ENCODE data around the gene MECP2. TPM values are rescaled to one million over a fixed set of nuclear protein-coding genes. Genes with fewer than 3 reads are reported as not detected.

The MECP2 gene
- total RNA-seq, 1 donor from 2014 or later = 60.0 TPM

- H3K9me3 Mint-ChIP-seq (ENCODE audit: unreplicated experiment) = peaks cover 3% of the 10 kb centered on the region
These were observed 34.3 kb downstream of the MECP2 start for GRCh38 chrX:154063234-154063633.

DNA sequence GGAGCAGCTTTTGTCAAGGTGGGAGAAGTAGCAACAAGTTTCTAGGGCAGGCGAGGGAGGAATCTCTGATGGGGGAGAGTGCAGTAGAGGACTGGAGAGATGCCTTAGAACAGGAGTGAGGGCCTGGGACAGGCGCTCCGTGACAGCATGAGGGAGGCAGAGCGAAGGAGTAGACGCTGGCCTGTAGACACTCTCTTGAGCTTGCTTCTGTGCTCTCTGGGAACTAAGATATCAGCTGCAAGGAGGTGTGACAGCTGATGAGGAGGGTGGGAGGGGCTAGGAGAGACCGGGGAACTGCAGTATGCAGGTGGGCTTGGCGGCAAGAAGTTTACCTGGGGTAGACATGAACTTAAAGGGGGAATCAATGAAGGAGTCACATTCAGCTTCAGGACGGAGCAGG is 35.7 kb downstream of the MECP2 start:
- H3K36me3 Mint-ChIP-seq (ENCODE audit: unreplicated experiment) = no peaks in the 10 kb centered on the region
- H3K4me3 Mint-ChIP-seq (ENCODE audit: unreplicated experiment) = no peak overlapping the region
- H3K27me3 Mint-ChIP-seq (ENCODE audit: unreplicated experiment) = peaks cover 13% of the 10 kb centered on the region
- H3K4me1 Mint-ChIP-seq (ENCODE audit: low read depth, unreplicated experiment) = peaks cover 53% of the 10 kb centered on the region
- no peak for TF ChIP-seq CTCF (IDR thresholded peaks at IDR 0.05; ENCODE audit: partially characterized antibody, unreplicated experiment)
- no peak for DNase-seq
- peak overlapping the region; percentile 99 for H3K27ac Mint-ChIP-seq (ENCODE audit: unreplicated experiment)
- H3K9me3 Mint-ChIP-seq (ENCODE audit: unreplicated experiment) = peaks cover 3% of the 10 kb centered on the region

More at GRCh38 chrX:154063234-154063633, 34.3 kb downstream of the MECP2 start:
- H3K4me1 Mint-ChIP-seq (ENCODE audit: low read depth, unreplicated experiment) = peaks cover 45% of the 10 kb centered on the region
- H3K27me3 Mint-ChIP-seq (ENCODE audit: unreplicated experiment) = peaks cover 10% of the 10 kb centered on the region
- no peak overlapping the region for H3K4me3 Mint-ChIP-seq (ENCODE audit: unreplicated experiment)
- no peaks in the 10 kb centered on the region for H3K36me3 Mint-ChIP-seq (ENCODE audit: unreplicated experiment)
- TF ChIP-seq CTCF (IDR thresholded peaks at IDR 0.05; ENCODE audit: partially characterized antibody, unreplicated experiment) = no peak
- H3K27ac Mint-ChIP-seq (ENCODE audit: unreplicated experiment) = no peak overlapping the region
- DNase-seq = no peak

DNA sequence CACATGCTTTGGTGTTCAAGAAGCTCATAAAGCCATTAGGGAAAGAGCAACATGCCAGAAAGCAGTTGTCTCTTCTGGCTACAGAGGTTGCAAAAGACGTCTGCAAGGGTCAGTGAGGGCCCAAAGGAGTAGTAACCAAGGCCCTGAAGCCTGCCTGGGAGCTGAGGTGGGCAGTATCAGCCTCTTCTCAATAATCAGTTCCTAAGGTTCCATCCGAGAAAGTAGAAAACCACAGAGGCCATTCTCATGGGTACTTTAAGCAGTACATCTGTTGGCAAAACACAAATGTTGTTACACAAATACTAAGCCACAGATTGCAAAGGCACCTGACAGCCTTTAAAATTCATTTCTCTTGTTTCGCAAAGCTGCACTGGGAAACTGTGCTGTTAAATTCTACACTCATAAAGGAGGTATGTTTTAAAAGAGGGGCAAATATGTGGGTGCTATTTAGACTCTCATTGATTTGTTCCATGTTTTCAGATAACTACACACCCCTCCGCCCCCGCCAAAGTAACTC is 37.7 kb downstream of the MECP2 start:
- peaks cover 13% of the 10 kb centered on the region for H3K27me3 Mint-ChIP-seq (ENCODE audit: unreplicated experiment)
- no peak for DNase-seq
- H3K27ac Mint-ChIP-seq (ENCODE audit: unreplicated experiment) = peak overlapping the region; percentile 99
- H3K4me1 Mint-ChIP-seq (ENCODE audit: low read depth, unreplicated experiment) = peaks cover 53% of the 10 kb centered on the region
- peaks cover 1% of the 10 kb centered on the region for H3K9me3 Mint-ChIP-seq (ENCODE audit: unreplicated experiment)
- no peak for TF ChIP-seq CTCF (IDR thresholded peaks at IDR 0.05; ENCODE audit: partially characterized antibody, unreplicated experiment)
- H3K36me3 Mint-ChIP-seq (ENCODE audit: unreplicated experiment) = no peaks in the 10 kb centered on the region
- H3K4me3 Mint-ChIP-seq (ENCODE audit: unreplicated experiment) = peak overlapping the region; percentile 6

- peak overlapping the region; percentile 84 for H3K27ac Mint-ChIP-seq (ENCODE audit: unreplicated experiment)
These were observed 38.3 kb downstream of the MECP2 start for GRCh38 chrX:154059231-154059630.

More at GRCh38 chrX:154059231-154059630, 38.3 kb downstream of the MECP2 start:
- peaks cover 50% of the 10 kb centered on the region for H3K4me1 Mint-ChIP-seq (ENCODE audit: low read depth, unreplicated experiment)
- no peak overlapping the region for H3K4me3 Mint-ChIP-seq (ENCODE audit: unreplicated experiment)
- TF ChIP-seq CTCF (IDR thresholded peaks at IDR 0.05; ENCODE audit: partially characterized antibody, unreplicated experiment) = no peak
- no peaks in the 10 kb centered on the region for H3K36me3 Mint-ChIP-seq (ENCODE audit: unreplicated experiment)
- peaks cover 13% of the 10 kb centered on the region for H3K27me3 Mint-ChIP-seq (ENCODE audit: unreplicated experiment)
- H3K9me3 Mint-ChIP-seq (ENCODE audit: unreplicated experiment) = peaks cover 1% of the 10 kb centered on the region
- DNase-seq = no peak

All from glutamatergic neuron (in vitro differentiated cells).